HEK293 (cell line): ENCODE measurements around the gene LRPPRC.
"Not testable (repeated sequence)": the region's sequence is repeated elsewhere in the genome, so short reads cannot be mapped to it uniquely, and the experiment has no call there.

ENCODE experiments used
- CTCF ChIA-PET: fragments of 350-600 bp; formaldehyde crosslinking; extraction: SDS; loops from one replicate; lab custom pipeline; 2021; ENCODE audit warnings: antibody characterized with exemption; lab: Yijun Ruan, JAX
- POLR2A ChIA-PET: fragments of 300-600 bp; formaldehyde crosslinking; extraction: SDS; loops from one replicate; lab custom pipeline; 2020; ENCODE audit warnings: antibody characterized with exemption, inconsistent platforms; lab: Yijun Ruan, JAX
- H3K27ac ChIP-seq: fragments of 200-500 bp; sonication (Bioruptor generic); 2 replicates; pipeline ENCODE4 v1.5.1; 2014; ENCODE audit warnings: low read depth, low read length, control low read depth, inconsistent platforms; ENCODE audit errors: extremely low read depth
- H3K36me3 ChIP-seq, 2 experiments: fragments of 200-500 bp in 1 of 2; sonication (Bioruptor generic) in 1 of 2; 1 replicate in 1 of 2; 2 replicates in 1 of 2; pipeline ENCODE4 v1.5.1; 2014 to 2017; ENCODE audit warnings: inconsistent platforms in 2 of 2, low read length in 2 of 2; ENCODE audit not compliant: control insufficient read depth in 2 of 2, insufficient read depth in 1 of 2
- H3K4me1 ChIP-seq: fragments of 200-500 bp; sonication (Bioruptor generic); 2 replicates; pipeline ENCODE4 v1.5.1; 2014; ENCODE audit warnings: mild to moderate bottlenecking, low read length, inconsistent platforms; ENCODE audit not compliant: control insufficient read depth, insufficient read depth
- H3K4me3 ChIP-seq: 2 replicates; pipeline ENCODE4 v1.5.1; 2011; ENCODE audit warnings: low read depth, mild to moderate bottlenecking, control low read depth, low read length, moderate library complexity
- H3K9me3 ChIP-seq: fragments of 200-500 bp; sonication (Bioruptor generic); 2 replicates; pipeline ENCODE4 v1.5.1; 2014; ENCODE audit warnings: low read depth, low read length, inconsistent platforms; ENCODE audit not compliant: control insufficient read depth, insufficient read depth
- GFI1B ChIP-seq: fragments of 450-650 bp; formaldehyde crosslinking; IDR thresholded peaks from 2 replicates; pipeline ENCODE4 v1.5.1; 2016; ENCODE audit warnings: missing biosample characterization, missing genetic modification characterization
- KLF8 ChIP-seq: fragments of 450-650 bp; formaldehyde crosslinking; IDR thresholded peaks from 2 replicates; pipeline ENCODE4 v1.5.1; 2016; ENCODE audit warnings: missing biosample characterization, missing genetic modification characterization
- MZF1 ChIP-seq: fragments of 450-650 bp; formaldehyde crosslinking; IDR thresholded peaks from 2 replicates; pipeline ENCODE4 v1.5.1; 2017; ENCODE audit warnings: missing biosample characterization, missing genetic modification characterization, borderline replicate concordance
- REPIN1 ChIP-seq: fragments of 450-650 bp; formaldehyde crosslinking; IDR thresholded peaks from 2 replicates; pipeline ENCODE4 v1.5.1; 2017; ENCODE audit warnings: missing biosample characterization, missing genetic modification characterization, low read depth
- SALL2 ChIP-seq: fragments of 450-650 bp; formaldehyde crosslinking; IDR thresholded peaks from 2 replicates; pipeline ENCODE4 v1.5.0; 2017; ENCODE audit warnings: missing biosample characterization, mild to moderate bottlenecking, missing genetic modification characterization, borderline replicate concordance
- ZEB2 ChIP-seq: fragments of 450-650 bp; formaldehyde crosslinking; IDR thresholded peaks from 2 replicates; pipeline ENCODE4 v1.5.1; 2016; ENCODE audit warnings: missing biosample characterization, missing genetic modification characterization
- ZFHX2 ChIP-seq: fragments of 450-650 bp; formaldehyde crosslinking; conservative IDR thresholded peaks from 2 replicates; pipeline ENCODE4 v1.5.1; 2016; ENCODE audit warnings: missing biosample characterization, missing genetic modification characterization
- ZNF121 ChIP-seq: fragments of 450-650 bp; formaldehyde crosslinking; IDR thresholded peaks from 2 replicates; pipeline ENCODE4 v1.5.1; 2016; ENCODE audit warnings: missing biosample characterization, missing genetic modification characterization
- ZNF133 ChIP-seq: fragments of 450-650 bp; formaldehyde crosslinking; IDR thresholded peaks from 2 replicates; pipeline ENCODE4 v1.5.1; 2016; ENCODE audit warnings: missing biosample characterization, missing genetic modification characterization
- ZNF169 ChIP-seq: fragments of 450-650 bp; formaldehyde crosslinking; IDR thresholded peaks from 2 replicates; pipeline ENCODE4 v1.5.1; 2016; ENCODE audit warnings: missing biosample characterization, missing genetic modification characterization
- ZNF26 ChIP-seq: fragments of 450-650 bp; formaldehyde crosslinking; IDR thresholded peaks from 2 replicates; pipeline ENCODE4 v1.5.1; 2016; ENCODE audit warnings: missing biosample characterization, missing genetic modification characterization
- ZNF274 ChIP-seq, 2 experiments: fragments of 200-500 bp in 1 of 2; fragments of 450-650 bp in 1 of 2; sonication (Bioruptor generic) in 1 of 2; formaldehyde crosslinking in 1 of 2; IDR thresholded peaks; 2 replicates each; pipeline versions ENCODE4 v1.5.1 to v1.6.1; 2014 to 2016; ENCODE audit warnings: borderline replicate concordance in 1 of 2, inconsistent platforms in 1 of 2, low read length in 1 of 2, missing biosample characterization in 1 of 2, missing genetic modification characterization in 1 of 2
- ZNF280D ChIP-seq: fragments of 450-650 bp; formaldehyde crosslinking; IDR thresholded peaks from 2 replicates; pipeline ENCODE4 v1.5.1; 2016; ENCODE audit warnings: missing biosample characterization, missing genetic modification characterization
- ZNF404 ChIP-seq: fragments of 450-650 bp; formaldehyde crosslinking; IDR thresholded peaks from 2 replicates; pipeline ENCODE4 v1.5.1; 2017; ENCODE audit warnings: missing biosample characterization, missing genetic modification characterization
- ZNF555 ChIP-seq: fragments of 450-650 bp; formaldehyde crosslinking; conservative IDR thresholded peaks from 2 replicates; pipeline ENCODE4 v1.5.1; 2017; ENCODE audit warnings: missing biosample characterization, mild to moderate bottlenecking, missing genetic modification characterization, inconsistent platforms
- ZNF626 ChIP-seq: fragments of 450-650 bp; sonication (Bioruptor Pico); formaldehyde crosslinking; IDR thresholded peaks from 2 replicates; pipeline ENCODE4 v1.5.1; 2018; ENCODE audit warnings: missing biosample characterization, missing genetic modification characterization, inconsistent platforms
- ZNF645 ChIP-seq: fragments of 450-650 bp; formaldehyde crosslinking; IDR thresholded peaks from 2 replicates; pipeline ENCODE4; 2016; ENCODE audit warnings: missing biosample characterization, missing genetic modification characterization
- TF ChIP-seq, protein P1 (sequence below): fragments of 450-650 bp; formaldehyde crosslinking; IDR thresholded peaks from 2 replicates; pipeline ENCODE4 v1.5.1; 2016; ENCODE audit warnings: missing biosample characterization, missing genetic modification characterization

Gene LRPPRC

GRCh38 chr2:44037221-44037620 lies 41.4 kb upstream of the LRPPRC start (continued):
- TF ChIP-seq, protein P1, sequence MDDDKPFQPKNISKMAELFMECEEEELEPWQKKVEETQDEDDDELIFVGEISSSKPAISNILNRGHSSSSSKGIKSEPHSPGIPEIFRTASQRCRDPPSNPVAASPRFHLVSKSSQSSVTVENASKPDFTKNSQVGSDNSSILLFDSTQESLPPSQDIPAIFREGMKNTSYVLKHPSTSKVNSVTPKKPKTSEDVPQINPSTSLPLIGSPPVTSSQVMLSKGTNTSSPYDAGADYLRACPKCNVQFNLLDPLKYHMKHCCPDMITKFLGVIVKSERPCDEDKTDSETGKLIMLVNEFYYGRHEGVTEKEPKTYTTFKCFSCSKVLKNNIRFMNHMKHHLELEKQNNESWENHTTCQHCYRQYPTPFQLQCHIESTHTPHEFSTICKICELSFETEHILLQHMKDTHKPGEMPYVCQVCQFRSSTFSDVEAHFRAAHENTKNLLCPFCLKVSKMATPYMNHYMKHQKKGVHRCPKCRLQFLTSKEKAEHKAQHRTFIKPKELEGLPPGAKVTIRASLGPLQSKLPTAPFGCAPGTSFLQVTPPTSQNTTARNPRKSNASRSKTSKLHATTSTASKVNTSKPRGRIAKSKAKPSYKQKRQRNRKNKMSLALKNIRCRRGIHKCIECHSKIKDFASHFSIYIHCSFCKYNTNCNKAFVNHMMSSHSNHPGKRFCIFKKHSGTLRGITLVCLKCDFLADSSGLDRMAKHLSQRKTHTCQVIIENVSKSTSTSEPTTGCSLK = no peak
- TF ChIP-seq ZNF169 (tag by site-specific recombination) (no peak), ZNF555 (tag by site-specific recombination) (no peak)

GRCh38 chr2:44033947-44034346 lies 38.2 kb upstream of the LRPPRC start:
- Histone ChIP-seq H3K9me3 (no peaks in the 10 kb centered on the region), H3K4me3 (no peak overlapping the region), H3K36me3 (no peaks in the 10 kb centered on the region), H3K4me1 (no peaks in the 10 kb centered on the region), H3K27ac (no peak overlapping the region)
- ChIA-PET CTCF (interaction anchor here (0.8 to 1.5 kb wide), 2 partner anchors 10 to 445 kb away, joined by 3 to 10 read pairs; no protein-coding TSS in a partner anchor), POLR2A (no interaction called here)
- TF ChIP-seq ZFHX2 (tag by site-specific recombination) (no peak), ZNF280D (tag by site-specific recombination) (no peak), SALL2 (no peak), ZNF404 (tag by site-specific recombination) (no peak), ZNF121 (tag by site-specific recombination) (no peak), KLF8 (tag by site-specific recombination) (no peak), MZF1 (tag by site-specific recombination) (no peak), ZNF626 (no peak), ZNF26 (tag by site-specific recombination) (no peak), ZEB2 (no peak), ZNF169 (tag by site-specific recombination) (no peak), ZNF274 (IDR thresholded peaks at IDR 0.05; ENCODE audit: low read length) (no peak), ZNF274 (tag by site-specific recombination; IDR thresholded peaks at IDR 0.05; ENCODE audit: borderline replicate concordance) (no peak), ZNF133 (no peak), REPIN1 (tag by site-specific recombination) (no peak), ZNF645 (tag by site-specific recombination) (no peak), GFI1B (tag by site-specific recombination) (no peak)

GRCh38 chr2:44027076-44027475 lies 31.3 kb upstream of the LRPPRC start:
- H3K4me3 ChIP-seq, H3K4me1 ChIP-seq, H3K27ac ChIP-seq, H3K36me3 ChIP-seq, H3K9me3 ChIP-seq, CTCF ChIA-PET, POLR2A ChIA-PET: not testable (repeated sequence)
